Endothelial cell of umbilical vein (primary cell): Measurements from ENCODE around the gene SDHB. TPM values are rescaled to one million over a fixed set of nuclear protein-coding genes. Genes with fewer than 3 reads are reported as not detected.

Experiments used
- BruUV-seq: library from RNA; stranded (reverse); fragments of 400-500 nt; replicated peaks from 2 replicates; lab custom pipeline; 2021; lab: Mats Ljungman, UMichigan
- CTCF ChIA-PET: fragments of 300-600, 350-600 bp; sonication (Branson Sonifier 250); formaldehyde crosslinking; loops from one replicate; lab custom pipeline; 2021; ENCODE audit warnings: antibody characterized with exemption, inconsistent platforms; lab: Charles Lee
- POLR2A ChIA-PET: fragments of 300-600, 350-600 bp; sonication (Branson Sonifier 250); formaldehyde crosslinking; loops from one replicate; lab custom pipeline; 2021; ENCODE audit warnings: antibody characterized with exemption, inconsistent platforms; lab: Charles Lee
- DNase-seq: peaks from one replicate; pipeline ENCODE4 v3.0.0-alpha.2; 2011; ENCODE audit warnings: low read depth, low spot score
- FAIRE-seq: peaks from 2 replicates; lab custom pipeline; 2011; peaks lifted over from hg19 to GRCh38; lab: Jason Lieb, UNC
- H2AFZ ChIP-seq: 2 replicates; pipeline ENCODE4 v1.6.0; 2012; ENCODE audit warnings: low read depth, low read length, control low read depth, inconsistent platforms
- H3K27ac ChIP-seq: 2 replicates; pipeline ENCODE4 v1.5.1; 2011; ENCODE audit warnings: low read depth, mild to moderate bottlenecking, control low read depth, low read length, moderate library complexity; ENCODE audit not compliant: insufficient read depth
- H3K27me3 ChIP-seq, 2 experiments: 2 replicates each; pipeline versions ENCODE4 v1.6.0 to v1.6.1; 2011; ENCODE audit warnings: low read length in 2 of 2, mixed read lengths in 1 of 2; ENCODE audit not compliant: control insufficient read depth in 2 of 2, insufficient read depth in 2 of 2
- H3K36me3 ChIP-seq, 2 experiments: 2 replicates in 1 of 2; 3 replicates in 1 of 2; pipeline ENCODE4 v1.5.1; 2011; ENCODE audit warnings: low read length in 2 of 2, mild to moderate bottlenecking in 1 of 2, moderate library complexity in 1 of 2; ENCODE audit not compliant: control insufficient read depth in 2 of 2, insufficient read depth in 2 of 2; ENCODE audit errors: extremely low read depth in 1 of 2
- H3K4me1 ChIP-seq: 3 replicates; pipeline ENCODE4 v1.5.1; 2011; ENCODE audit warnings: mild to moderate bottlenecking, low read length; ENCODE audit not compliant: control insufficient read depth, insufficient read depth; ENCODE audit errors: extremely low read depth
- H3K4me2 ChIP-seq: 2 replicates; pipeline ENCODE4 v1.6.1; 2011; ENCODE audit warnings: low read length, control low read depth, mixed read lengths; ENCODE audit not compliant: insufficient read depth
- H3K4me3 ChIP-seq, 3 experiments: fragments of 200-600 bp in 1 of 3; sonication (generic), shearing (Covaris generic) in 1 of 3; replicated peaks in 1 of 3; 2 replicates each; pipeline ENCODE4 v1.5.1; 2011 to 2016; ENCODE audit warnings: control low read depth in 3 of 3, low read length in 3 of 3, mild to moderate bottlenecking in 2 of 3, inconsistent platforms in 1 of 3, low read depth in 1 of 3, moderate library complexity in 1 of 3; ENCODE audit not compliant: insufficient read depth in 1 of 3
- H3K79me2 ChIP-seq: 2 replicates; pipeline ENCODE4 v1.6.0; 2012; ENCODE audit warnings: low read length, inconsistent platforms; ENCODE audit not compliant: control insufficient read depth, insufficient read depth
- H3K9ac ChIP-seq: replicated peaks from 2 replicates; pipeline ENCODE3; 2011; ENCODE audit warnings: low read length, control low read depth; ENCODE audit not compliant: insufficient read depth; ENCODE audit errors: extremely low read depth
- H3K9me1 ChIP-seq: replicated peaks from 3 replicates; pipeline ENCODE4 v1.6.0; 2011; ENCODE audit warnings: mild to moderate bottlenecking, low read length; ENCODE audit not compliant: control insufficient read depth, insufficient read depth; ENCODE audit errors: extremely low read depth
- H3K9me3 ChIP-seq: replicated peaks from 2 replicates; pipeline ENCODE4 v1.5.1; 2012; ENCODE audit warnings: low read length, inconsistent platforms; ENCODE audit not compliant: control insufficient read depth, insufficient read depth
- H4K20me1 ChIP-seq: replicated peaks from 2 replicates; pipeline ENCODE3; 2011; ENCODE audit warnings: mild to moderate bottlenecking, low read length; ENCODE audit not compliant: control insufficient read depth, insufficient read depth; ENCODE audit errors: extremely low read depth
- CTCF ChIP-seq, 2 donors: IDR thresholded peaks; 1 replicate in 1 of 2; 2 replicates in 1 of 2; pipeline ENCODE4 v1.5.1; 2011; ENCODE audit warnings: low read length in 2 of 2, mild to moderate bottlenecking in 2 of 2, moderate library complexity in 2 of 2, control low read depth in 1 of 2, inconsistent platforms in 1 of 2, low read depth in 1 of 2; ENCODE audit not compliant: insufficient read depth in 1 of 2; ENCODE audit errors: extremely low read depth in 1 of 2
- FOS ChIP-seq: IDR thresholded peaks from 2 replicates; pipeline ENCODE4 v1.6.1; 2011; ENCODE audit warnings: mild to moderate bottlenecking, low read length, moderate library complexity, borderline replicate concordance; ENCODE audit not compliant: insufficient read depth
- MAX ChIP-seq: IDR thresholded peaks from 2 replicates; pipeline ENCODE4 v1.6.1; 2011; ENCODE audit not compliant: insufficient read depth, insufficient read length
- dilution Hi-C: fragments of 300-500 bp; cut with MboI; formaldehyde crosslinking; loops from one replicate; pipeline ENCODE4 v1.15.0; 2019; ENCODE audit warnings: low sequenced_read_pairs; ENCODE audit not compliant: extremely low pct_ligation_motif_present
- intact Hi-C: fragments of 100-400 bp; cut with micrococcal nuclease; formaldehyde crosslinking; loops from one replicate; pipeline ENCODE4 v1.10.0; 2022
- polyA plus RNA-seq, 4 experiments: library from polyadenylated mRNA; depleted of rRNA in 3 of 4; stranded (reverse) in 3 of 4; unstranded in 1 of 4; fragments of >200 nt; gene quantifications; 2 replicates each; pipeline versions ENCODE4 v1.2.1 to v1.2.3, GENCODE V29; 2011 to 2012; ENCODE audit warnings: missing spikeins in 1 of 4
- total RNA-seq: library from RNA; stranded (reverse); gene quantifications from 2 replicates; pipeline ENCODE4 v1.2.3, GENCODE V29; 2021

Gene SDHB
- total and polyA plus RNA-seq, 2 donors (not counting 3 experiments of a cell fraction or from before 2014, with no cell fraction given), result 96.2 to 98.1 TPM

GRCh38 chr1:16978567-16979474 is 75.0 kb downstream of the SDHB start:
- H3K36me3 ChIP-seq, result peaks cover 0 to 22% of the 10 kb centered on the region in 2 experiments
- POLR2A ChIA-PET, result interaction anchor here (1.1 kb wide), 1 partner anchor 74 kb away, joined by 4 read pairs; no protein-coding TSS in a partner anchor
- FAIRE-seq, result no peak
- dilution Hi-C loops, result no loop called here
- H3K4me1 ChIP-seq, result peaks cover 14% of the 10 kb centered on the region
- CTCF ChIA-PET, result interaction anchor here (0.6 to 4.5 kb wide), 7 partner anchors 9 to 67 kb away, joined by 3 to 25 read pairs (median 4); no protein-coding TSS in a partner anchor
- no peaks in the 10 kb centered on the region for H3K79me2 ChIP-seq
- H3K4me3 ChIP-seq, result peak overlapping the region in 2 of 3 experiments; percentile 52 to 72
- TF ChIP-seq CTCF (IDR thresholded peaks at IDR 0.05; ENCODE audit: extremely low read depth in 1 of 2, insufficient read depth in 1 of 2, low read depth in 1 of 2, low read length in 2 of 2) (no peak), MAX (no peak), FOS (no peak)
- no peaks in the 10 kb centered on the region for H3K27me3 ChIP-seq
- no TSS peak for BruUV-seq
- no peak overlapping the region for H3K27ac ChIP-seq
- H3K9me3 ChIP-seq, result no peaks in the 10 kb centered on the region
- H3K9me1 ChIP-seq, result no peaks in the 10 kb centered on the region
- H3K9ac ChIP-seq, result peak overlapping the region; percentile 58
- no peak overlapping the region for H2AFZ ChIP-seq
- intact Hi-C loops, result no loop called here
- H4K20me1 ChIP-seq, result no peaks in the 10 kb centered on the region
- H3K4me2 ChIP-seq, result peak overlapping the region; percentile 34
- peak; percentile 61 for DNase-seq
